GM21529 (cell line): Measurements from ENCODE around the gene FBXO34.
"Not testable (repeated sequence)": the region's sequence is repeated elsewhere in the genome, so short reads cannot be mapped to it uniquely, and the experiment has no call there.

Experiments
- ATAC-seq: cut with Tn5 transposase; IDR thresholded peaks from one replicate; pipeline ENCODE4 v1.9.1; 2021; ENCODE audit not compliant: unreplicated experiment

The FBXO34 gene

GRCh38 chr14:55340482-55340881 lies 69.3 kb downstream of the FBXO34 start:
- ATAC-seq: no peak

DNA sequence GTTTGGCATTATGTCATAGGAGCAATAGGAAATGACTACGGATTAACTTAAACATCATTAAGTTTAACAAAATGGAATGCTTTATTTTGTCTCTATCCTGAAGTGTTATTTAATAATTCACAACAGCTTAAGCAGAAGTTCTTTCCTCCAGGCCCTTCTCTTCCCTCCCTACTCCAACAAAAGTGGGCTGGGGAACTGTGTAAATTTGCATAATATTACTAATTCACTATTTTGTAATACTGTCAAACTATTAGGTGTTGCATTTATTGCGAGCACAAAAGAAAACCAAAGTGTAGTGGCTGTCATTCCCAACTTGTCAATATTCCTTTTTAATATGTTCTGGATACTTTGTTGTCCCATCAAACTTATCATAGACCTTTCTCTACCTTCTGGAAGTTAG lies 70.6 kb downstream of the FBXO34 start:
- no peak for ATAC-seq

GRCh38 chr14:55344582-55345163 lies 73.5 kb downstream of the FBXO34 start:
- not testable (repeated sequence) for ATAC-seq

GRCh38 chr14:55347040-55347439 lies 75.8 kb downstream of the FBXO34 start:
- ATAC-seq: no peak

DNA sequence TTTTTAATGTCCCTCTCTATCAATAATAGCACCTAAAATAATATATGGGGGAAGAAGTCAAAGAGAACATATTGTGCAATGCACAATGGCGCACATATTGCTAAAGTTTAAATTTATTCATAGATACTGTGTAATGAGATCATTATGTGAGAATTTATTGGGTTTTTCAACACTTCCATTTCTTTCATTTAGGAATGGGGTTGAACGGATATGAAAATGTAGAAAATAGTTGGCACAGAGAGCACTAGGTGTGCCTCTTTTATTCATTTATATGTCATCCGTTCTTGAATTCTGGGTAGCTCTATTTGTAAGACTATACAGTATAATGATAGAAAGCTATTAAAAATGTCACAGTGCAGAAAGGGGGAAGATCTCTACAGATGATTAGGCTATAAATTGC lies 76.5 kb downstream of the FBXO34 start:
- no peak for ATAC-seq

DNA sequence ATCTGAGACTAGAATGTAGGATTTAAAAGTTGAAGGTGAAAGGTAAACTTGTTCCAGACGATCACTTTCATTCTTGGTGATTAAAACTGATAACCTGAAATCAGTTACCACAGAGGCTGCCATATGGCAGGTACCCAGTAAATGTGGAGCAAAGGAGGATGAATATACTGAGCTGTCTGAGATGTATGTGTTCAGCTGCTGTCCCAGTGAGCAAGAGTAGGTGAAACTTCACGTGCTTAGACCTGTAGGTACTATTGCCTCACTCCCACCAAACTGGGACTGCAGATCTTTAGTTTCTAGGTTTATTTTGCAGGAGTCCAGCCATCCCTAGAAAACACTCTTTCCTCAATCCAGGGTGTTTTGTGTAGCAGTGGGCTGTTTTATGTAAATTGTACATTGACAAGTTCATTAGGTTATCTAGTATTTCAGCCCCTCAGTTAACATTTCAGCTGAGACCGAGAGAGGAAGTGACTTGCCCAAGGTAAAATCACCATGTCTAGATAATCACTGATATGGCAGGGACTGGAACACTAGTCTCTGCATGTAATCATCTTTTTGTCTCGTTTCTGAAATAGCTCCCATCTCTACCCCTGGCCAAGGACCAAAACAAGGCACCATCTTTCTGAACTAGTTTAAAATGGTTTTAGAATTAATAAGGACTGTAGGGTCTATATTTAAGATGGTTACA lies 77.7 kb downstream of the FBXO34 start:
- peak; percentile 73 for ATAC-seq

DNA sequence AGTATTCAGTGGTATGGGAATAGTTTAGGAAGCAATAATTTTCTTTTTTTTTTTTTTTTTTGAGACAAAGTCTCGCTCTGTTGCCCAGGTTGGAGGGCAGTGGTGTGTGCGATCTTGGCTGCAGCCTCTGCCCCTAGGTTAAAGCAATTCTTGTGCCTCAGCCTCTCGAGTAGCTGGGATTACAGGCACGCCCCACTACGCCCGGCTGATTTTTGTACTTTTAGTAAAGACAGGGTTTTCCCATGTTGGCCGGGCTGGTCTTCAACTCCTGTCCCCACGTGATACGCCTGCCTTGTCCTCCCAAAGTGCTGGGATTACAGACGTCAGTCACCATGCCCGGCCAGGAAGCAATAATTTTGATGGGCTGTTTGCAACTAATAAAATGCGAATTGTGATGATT lies 78.3 kb downstream of the FBXO34 start:
- peak; percentile 39 for ATAC-seq

DNA sequence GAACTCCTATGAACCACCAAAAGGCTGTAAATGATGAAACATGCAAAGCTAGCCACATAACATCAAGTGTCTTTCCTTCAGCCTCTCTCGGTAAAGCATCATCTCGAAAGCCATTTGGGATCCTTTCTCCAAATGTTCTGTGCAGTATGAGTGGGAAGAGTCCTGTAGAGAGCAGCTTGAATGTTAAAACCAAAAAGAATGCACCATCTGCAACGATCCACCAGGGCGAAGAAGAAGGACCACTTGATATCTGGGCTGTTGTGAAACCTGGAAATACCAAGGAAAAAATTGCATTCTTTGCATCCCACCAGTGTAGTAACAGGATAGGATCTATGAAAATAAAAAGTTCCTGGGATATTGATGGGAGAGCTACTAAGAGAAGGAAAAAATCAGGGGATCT lies 79.2 kb downstream of the FBXO34 start:
- ATAC-seq: no peak

DNA sequence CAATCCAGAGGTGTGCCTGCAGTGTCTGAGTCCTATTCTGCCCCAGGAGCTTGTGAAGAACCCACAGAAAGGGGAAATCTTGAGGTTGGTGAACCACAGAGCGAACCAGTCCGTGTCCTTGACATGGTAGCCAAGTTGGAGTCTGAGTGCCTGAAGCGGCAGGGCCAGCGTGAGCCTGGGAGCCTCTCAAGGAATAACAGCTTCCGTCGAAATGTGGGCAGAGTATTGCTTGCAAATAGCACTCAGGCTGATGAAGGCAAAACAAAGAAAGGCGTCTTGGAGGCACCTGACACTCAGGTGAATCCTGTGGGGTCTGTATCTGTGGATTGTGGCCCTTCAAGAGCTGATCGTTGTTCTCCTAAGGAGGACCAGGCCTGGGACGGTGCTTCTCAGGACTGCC lies 79.9 kb downstream of the FBXO34 start:
- no peak for ATAC-seq

GRCh38 chr14:55352201-55352600 lies 81.0 kb downstream of the FBXO34 start:
- no peak for ATAC-seq

- no peak for ATAC-seq
These were observed 82.7 kb downstream of the FBXO34 start for GRCh38 chr14:55353686-55354467.

GRCh38 chr14:55354500-55354899 lies 83.3 kb downstream of the FBXO34 start:
- ATAC-seq: no peak

DNA sequence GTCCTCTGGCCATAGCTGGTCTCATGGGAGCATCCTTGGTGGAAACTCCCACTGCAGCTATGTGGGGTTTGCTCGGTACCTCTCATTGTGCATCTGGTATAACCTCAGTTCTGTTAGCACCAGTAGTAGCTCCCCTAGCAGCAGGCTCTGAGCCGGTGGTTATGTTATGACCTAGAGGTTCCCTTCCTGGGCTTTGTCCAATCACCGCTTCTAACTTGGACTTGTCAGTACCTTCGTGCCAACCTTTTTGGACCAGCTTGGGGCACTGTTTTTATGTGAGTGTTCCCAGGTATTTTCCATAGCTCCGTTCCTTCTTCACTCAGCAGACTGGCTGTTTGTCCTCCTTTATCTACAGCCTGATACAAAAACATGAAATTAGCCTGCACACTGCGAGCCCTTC lies 84.7 kb downstream of the FBXO34 start:
- ATAC-seq: no peak

DNA sequence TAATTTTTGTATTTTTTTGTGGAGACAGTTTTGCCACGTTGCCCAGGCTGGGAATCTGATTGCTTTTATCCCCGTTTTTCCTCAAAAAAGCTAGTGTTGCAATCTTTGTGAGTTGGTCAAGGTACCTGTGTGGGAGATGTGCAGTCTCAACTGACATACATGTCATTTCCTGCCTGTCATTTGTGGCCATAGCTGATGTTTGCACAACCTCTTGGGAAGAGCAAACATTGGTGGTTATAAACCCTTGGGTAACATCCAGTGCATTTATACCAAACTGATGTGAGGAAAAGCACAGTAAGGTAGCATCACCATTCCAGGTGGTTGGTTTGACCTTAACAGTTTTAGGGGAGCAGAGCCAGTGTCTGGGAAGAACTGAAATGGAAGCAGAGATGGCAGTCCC lies 85.7 kb downstream of the FBXO34 start:
- ATAC-seq: no peak

DNA sequence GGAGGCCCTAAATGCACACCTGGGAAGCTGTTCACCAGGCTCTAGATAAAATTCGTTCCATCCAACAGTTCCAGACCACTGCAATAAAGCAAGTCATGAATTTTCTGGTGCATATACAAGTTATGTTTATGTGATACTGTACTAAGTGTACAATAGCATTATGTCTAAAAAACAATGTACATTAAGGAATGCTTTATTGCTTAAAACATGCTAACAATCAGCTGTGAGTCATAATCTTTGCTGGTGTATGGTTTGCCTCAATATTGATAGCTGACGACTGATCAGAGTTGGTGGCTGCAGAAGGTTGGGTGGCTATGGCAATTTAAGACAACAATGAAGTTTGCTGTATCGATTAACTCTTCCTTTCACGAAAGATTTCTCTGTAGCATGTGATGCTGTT lies 88.1 kb downstream of the FBXO34 start:
- ATAC-seq: no peak

DNA sequence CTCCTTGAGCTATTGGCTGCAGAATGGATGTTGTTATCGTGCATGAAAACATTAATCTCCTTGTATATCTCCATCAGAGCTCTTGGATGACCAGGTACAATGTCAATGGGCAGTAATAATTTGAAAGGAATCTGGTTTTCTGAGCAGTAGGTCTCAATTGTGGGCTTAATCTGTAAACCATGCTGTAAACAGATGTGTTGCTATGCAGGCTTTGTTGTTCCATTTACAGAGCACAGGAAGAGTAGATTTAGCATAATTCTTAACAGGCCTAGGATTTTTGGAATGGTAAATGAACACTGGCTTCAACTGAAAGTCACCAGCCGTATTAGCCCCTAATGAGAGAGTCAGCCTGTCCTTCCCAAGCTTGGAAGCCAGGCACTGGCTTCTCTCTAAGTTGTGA lies 90.0 kb downstream of the FBXO34 start:
- no peak for ATAC-seq

DNA sequence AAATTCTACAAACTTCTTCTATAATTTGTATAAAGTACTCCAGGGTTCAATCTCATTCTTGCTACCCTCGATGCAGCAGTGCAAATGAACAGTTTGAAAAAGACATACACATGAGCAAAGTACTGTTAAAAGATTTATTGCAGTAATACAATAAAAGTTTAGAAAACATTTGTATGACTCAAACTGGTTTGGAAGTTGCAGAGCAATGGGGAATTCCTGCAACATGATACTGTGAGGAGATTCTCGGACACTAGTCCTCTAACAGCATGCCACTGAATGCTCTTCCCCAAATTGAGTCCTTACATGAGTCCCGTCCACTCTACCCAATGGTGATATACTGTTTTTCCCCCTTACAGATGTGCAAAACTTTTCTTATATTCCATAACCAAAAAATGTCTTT lies 95.0 kb downstream of the FBXO34 start:
- no peak for ATAC-seq

DNA sequence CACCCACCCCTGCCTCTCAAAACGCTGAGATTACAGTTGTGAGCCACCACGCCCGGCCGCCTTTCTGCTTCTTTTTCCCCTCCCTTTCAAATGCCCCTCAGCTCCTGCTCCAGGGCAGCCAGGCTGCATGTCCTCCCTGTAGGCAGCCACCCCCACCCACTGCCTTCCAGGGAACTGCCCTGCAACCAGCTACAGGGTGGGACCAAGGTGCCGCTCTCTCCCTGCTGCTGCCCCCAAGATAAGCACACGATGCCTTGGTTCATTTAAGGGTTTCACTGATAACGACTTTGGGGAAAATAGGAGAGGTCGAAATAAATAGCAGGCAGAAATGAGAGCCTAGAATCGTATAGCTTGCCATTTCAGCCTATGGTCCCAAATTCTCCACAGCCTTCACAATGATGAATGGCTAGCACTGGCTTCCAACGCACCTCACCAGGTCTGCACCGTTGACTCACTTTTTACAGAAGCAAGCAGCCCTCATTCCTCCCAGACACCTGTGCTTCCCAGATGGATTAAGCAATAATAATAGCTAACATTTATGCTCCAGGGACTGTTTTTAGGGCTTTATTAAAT lies 99.7 kb downstream of the FBXO34 start:
- ATAC-seq: no peak

DNA sequence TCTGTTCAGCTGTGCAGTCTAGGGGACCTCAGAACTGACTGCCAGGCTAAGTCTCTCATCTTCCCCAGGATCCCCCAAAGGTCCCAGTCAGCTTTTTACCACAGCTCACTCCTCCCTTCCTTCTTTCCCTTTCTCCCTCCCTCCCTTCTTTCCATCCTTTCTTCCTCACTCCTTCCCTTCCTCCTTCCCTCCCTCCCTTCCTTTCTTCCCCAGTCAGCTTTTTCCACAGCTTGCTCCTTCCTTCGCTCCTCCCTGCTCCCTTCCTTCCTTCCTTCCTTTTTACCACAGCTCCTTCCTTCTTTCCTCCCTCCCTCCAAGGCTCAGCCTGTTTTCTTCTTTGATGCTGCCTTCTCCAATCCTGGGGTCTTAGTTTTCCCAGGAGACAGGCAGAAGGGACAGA lies 101.2 kb downstream of the FBXO34 start:
- ATAC-seq: no peak

- no peak for ATAC-seq
These were observed 101.6 kb downstream of the FBXO34 start for GRCh38 chr14:55372825-55373224.

DNA sequence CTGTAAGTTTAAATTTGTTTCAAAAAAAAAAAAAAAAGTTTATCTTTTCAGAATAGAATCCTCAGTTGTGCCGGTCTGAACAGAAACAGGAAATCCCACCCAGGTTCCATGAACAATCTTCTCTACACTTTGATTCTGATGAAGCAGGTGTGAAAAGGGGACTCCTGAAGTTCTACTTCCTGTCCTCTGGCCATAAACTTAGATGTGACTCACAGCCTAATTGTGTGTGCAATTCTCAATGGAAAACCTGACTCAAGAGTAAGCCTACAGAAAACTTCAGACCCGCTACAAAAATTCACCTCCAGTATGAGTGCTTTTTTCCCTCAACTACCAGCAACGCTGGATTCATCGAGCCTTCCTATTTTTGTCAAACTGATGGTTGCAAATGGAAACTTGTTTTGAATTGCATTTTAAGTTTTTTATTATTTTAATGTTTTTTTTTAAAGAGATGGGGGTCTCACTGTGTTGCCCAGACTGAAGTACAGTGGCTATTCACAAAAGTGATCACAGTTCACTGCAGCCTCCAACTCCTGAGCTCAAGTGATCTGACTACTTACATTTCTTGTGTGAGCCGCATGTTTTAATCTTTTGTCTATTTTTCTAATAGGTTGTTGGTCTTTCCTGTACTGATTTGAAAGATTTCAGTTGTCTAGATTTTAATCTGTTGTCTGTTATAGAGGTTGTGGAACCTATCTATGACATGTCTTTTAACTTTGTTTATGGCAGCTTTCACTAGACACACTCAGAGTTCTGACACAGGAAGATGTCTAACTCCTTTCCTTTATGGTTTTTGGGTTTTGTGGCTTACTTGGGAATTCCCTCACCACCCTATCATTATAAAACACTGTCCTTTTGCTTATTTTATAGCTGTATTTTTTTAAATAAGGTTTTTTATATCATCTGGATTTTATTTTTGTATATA lies 102.8 kb downstream of the FBXO34 start:
- ATAC-seq: no peak
